Heart left ventricle (tissue), 16 donors: ENCODE data around the gene C2orf76. TPM values are rescaled to one million over a fixed set of nuclear protein-coding genes. Genes with fewer than 3 reads are reported as not detected.
"Not testable (repeated sequence)": the region's sequence is repeated elsewhere in the genome, so short reads cannot be mapped to it uniquely, and the experiment has no call there.

Experiments
- ATAC-seq, 4 donors: fragments of 200-7000 bp; cut with Tn5 transposase; one replicate each; pipeline ENCODE4 v1.9.1; 2020 to 2022; ENCODE audit warnings: moderate library complexity in 4 of 4, mild to moderate bottlenecking in 3 of 4, moderate number of reproducible peaks in 1 of 4
- DNase-seq, 5 donors: peaks; one replicate each; pipeline ENCODE4 v3.0.0-alpha.2; 2020
- H3K27ac ChIP-seq, 12 donors: fragments of 200-600 bp; sonication (generic) in 4 of 12; one replicate each; pipeline versions ENCODE4 v1.5.0 to v1.8.0; 2016 to 2022; ENCODE audit warnings: mild to moderate bottlenecking in 2 of 12
- H3K27me3 ChIP-seq, 9 donors: fragments of 200-600 bp; sonication (generic) in 2 of 9; one replicate each; pipeline versions ENCODE4 v1.5.1 to v1.8.0; 2016 to 2022; ENCODE audit warnings: mild to moderate bottlenecking in 3 of 9
- H3K36me3 ChIP-seq, 9 donors: fragments of 200-600 bp; sonication (generic) in 2 of 9; one replicate each; pipeline versions ENCODE4 v1.5.0 to v1.8.0; 2018 to 2022; ENCODE audit warnings: mild to moderate bottlenecking in 2 of 9
- H3K4me1 ChIP-seq, 12 donors: fragments of 200-600 bp; sonication (generic) in 4 of 12; one replicate each; pipeline versions ENCODE4 v1.5.0 to v1.8.0; 2016 to 2022; ENCODE audit warnings: mild to moderate bottlenecking in 3 of 12
- H3K4me3 ChIP-seq, 12 donors: fragments of 200-600 bp; sonication (generic) in 4 of 12; one replicate each; pipeline versions ENCODE4 v1.5.0 to v1.8.0; 2017 to 2022; ENCODE audit warnings: mild to moderate bottlenecking in 9 of 12, moderate library complexity in 4 of 12
- H3K9me3 ChIP-seq, 12 donors: fragments of 200-600 bp; sonication (generic) in 4 of 12; one replicate each; pipeline versions ENCODE4 v1.5.0 to v1.8.0; 2016 to 2022; ENCODE audit warnings: mild to moderate bottlenecking in 1 of 12
- CTCF ChIP-seq, 12 donors: fragments of 200-600 bp; sonication (generic) in 4 of 12; IDR thresholded peaks; one replicate each; pipeline versions ENCODE4 v1.5.0 to v1.8.0; 2018 to 2022; ENCODE audit warnings: antibody characterized with exemption in 12 of 12, mild to moderate bottlenecking in 5 of 12
- POLR2A ChIP-seq, 2 donors: fragments of 450-650 bp; IDR thresholded peaks; one replicate each; pipeline ENCODE4 v1.6.1; 2017; ENCODE audit warnings: antibody characterized with exemption in 2 of 2, mild to moderate bottlenecking in 2 of 2, moderate library complexity in 2 of 2
- WGBS, 4 donors: extraction: QIAGEN DNeasy Blood & Tissue Kit in 2 of 4; methylation state at CpG; one replicate each; pipeline versions ENCODE4 v1.1.5 to v1.1.7; 2013 to 2018; 5-methylcytosine and 5-hydroxymethylcytosine counted together
- intact Hi-C, 10 donors: fragments of 100-400 bp; cut with DNase I; formaldehyde crosslinking; loops; one replicate each; pipeline versions ENCODE4 v1.11.1 to v1.14.2; 2022
- polyA plus RNA-seq, 2 donors: library from polyadenylated mRNA; stranded (reverse); fragments of 200-250 nt; gene quantifications; one replicate each; pipeline ENCODE4 v1.2.3, GENCODE V29; 2013
- total RNA-seq, 9 donors: library from RNA; depleted of rRNA in 2 of 9; stranded (reverse); fragments of >200 nt in 2 of 9; fragmentation: NEBNext Ultra II Directional in 3 of 9; extraction: Animal tissue kit (Norgen Biotek cat#: 25700) in 3 of 9; gene quantifications; one replicate each; pipeline versions ENCODE4 v1.1.0 to v1.2.4, GENCODE V29; 2016 to 2023
- donor health status: ischemic (EF 13 %, LVEDD 7.1; RV severe dilation, severe dysfunction).
- donor health status: healthy with polysubstance abuse.
- donor health status: DM: no; HTN: yes; CAD: no.
- donor health status: DM: no; HTN: no; CAD: no.
- donor health status: ischemic (EF 25% LVEDD 6.9; RV normal size, moderate dysfunction).
- donor health status: ischemic (EF 25% LVEDD 5.7; RV mildly dilated, moderate dysfunction).
- donor health status: healthy.
- donor health status: DM: yes; HTN: yes; CAD: no.
- donor health status: ischemic (EF 35%, LVEDD 5.7; RV mildly dilated, moderate dysfunction).
- donor health status: nonischemic (EF 11% LVEDD 7.7; RV severe dilation, severe dysfunction).
- donor health status: DM: yes; HTN: yes; CAD: no.
- donor health status: PGD.
- donor health status: ischemic (EF 29% LVEDD 5.4; RV normal size, mild dysfunction).
- donor health status: nonischemic (EF 23%, LVEDD 6.1; RV moderate dilation, normal function).

C2orf76 gene
- total and polyA plus RNA-seq, 11 donors, result 1.7 to 13.8 (median 9.0) TPM

- DNase-seq (no peak), ATAC-seq (no peak)
- H3K36me3 ChIP-seq, result peaks cover 0 to 17% (median 12%) of the 10 kb centered on the region in 9 donors
- WGBS, 4 donors, result 91 to 96% (median 92%) methylated on average over 6 of the region's 6 CpGs
- intact Hi-C loops, result no loop called here
- H3K27me3 ChIP-seq, result no peaks in the 10 kb centered on the region
- H3K4me3 ChIP-seq, result no peak overlapping the region
- H3K9me3 ChIP-seq, result peaks cover 0 to 13% (median 1%) of the 10 kb centered on the region in 12 donors
- no peak overlapping the region for H3K27ac ChIP-seq
- H3K4me1 ChIP-seq, result no peaks in the 10 kb centered on the region
- TF ChIP-seq CTCF (IDR thresholded peaks at IDR 0.05) (no peak), POLR2A (IDR thresholded peaks at IDR 0.05) (no peak)
These were observed 11.9 kb upstream of the C2orf76 start for GRCh38 chr2:119378566-119378965.

DNA sequence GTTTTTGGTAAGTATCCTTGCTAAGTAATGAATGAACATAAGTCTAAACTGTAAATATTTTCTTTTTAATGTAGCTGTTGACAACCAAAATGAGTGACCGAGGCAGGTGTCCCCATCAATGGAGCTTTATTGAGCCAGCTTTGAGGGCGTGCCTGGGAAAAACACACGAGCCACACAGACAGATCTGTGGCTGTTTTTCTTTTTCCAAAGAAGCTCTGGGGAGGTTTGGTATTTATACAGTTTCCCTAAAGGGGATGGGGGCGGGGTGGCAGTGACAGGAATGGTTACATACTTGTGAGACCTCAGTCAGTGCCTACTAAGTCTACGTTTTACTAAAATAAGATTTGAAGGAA, 11.3 kb upstream of the C2orf76 start:
- Histone ChIP-seq H3K9me3 (peaks cover 0 to 15% (median 1%) of the 10 kb centered on the region in 12 donors), H3K4me3 (no peak overlapping the region), H3K36me3 (peaks cover under 1 to 23% (median 18%) of the 10 kb centered on the region in 9 donors), H3K27ac (no peak overlapping the region), H3K27me3 (no peaks in the 10 kb centered on the region), H3K4me1 (no peaks in the 10 kb centered on the region)
- ATAC-seq (no peak), DNase-seq (no peak)
- TF ChIP-seq POLR2A (IDR thresholded peaks at IDR 0.05), result no peak
- TF ChIP-seq CTCF (IDR thresholded peaks at IDR 0.05), result no peak
- WGBS, 4 donors, result 59 to 67% (median 63%) methylated on average over 5 of the region's 5 CpGs
- intact Hi-C loops, result no loop called here

- no peak overlapping the region for H3K4me3 ChIP-seq
- intact Hi-C loops, result no loop called here
- 85 to 92% (median 88%) methylated on average over 7 of the region's 7 CpGs for WGBS, 4 donors
- H3K36me3 ChIP-seq, result peaks cover 4 to 28% (median 23%) of the 10 kb centered on the region in 9 donors
- TF ChIP-seq CTCF (IDR thresholded peaks at IDR 0.05) (no peak), POLR2A (IDR thresholded peaks at IDR 0.05) (no peak)
- no peak overlapping the region for H3K27ac ChIP-seq
- ATAC-seq (no peak), DNase-seq (no peak)
- no peaks in the 10 kb centered on the region for H3K27me3 ChIP-seq
- no peaks in the 10 kb centered on the region for H3K4me1 ChIP-seq
- peaks cover 0 to 15% (median 1%) of the 10 kb centered on the region in 12 donors for H3K9me3 ChIP-seq
These were observed 10.8 kb upstream of the C2orf76 start for GRCh38 chr2:119377294-119377992.

DNA sequence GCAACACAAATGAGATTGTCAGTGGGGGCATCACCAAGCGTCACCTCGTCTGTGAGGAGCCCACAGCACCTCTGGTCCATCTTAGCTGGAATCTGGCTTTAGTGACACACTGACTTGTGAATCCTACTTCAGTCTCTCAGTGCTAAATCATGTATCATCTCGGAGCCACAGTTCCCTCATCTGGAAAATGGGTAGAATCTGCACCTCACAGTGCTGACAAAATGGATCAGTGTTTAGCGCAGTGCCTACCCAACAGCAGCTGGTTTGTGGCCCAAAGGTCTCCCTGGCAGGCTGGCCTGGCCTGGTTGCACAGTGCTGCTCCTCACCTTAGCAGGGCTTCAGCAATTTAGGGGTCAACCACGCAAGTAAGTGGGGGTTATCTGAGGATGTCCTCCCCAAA, 10.2 kb upstream of the C2orf76 start:
- no peaks in the 10 kb centered on the region for H3K27me3 ChIP-seq
- intact Hi-C loops, result no loop called here
- H3K4me3 ChIP-seq, result no peak overlapping the region
- no peak overlapping the region for H3K27ac ChIP-seq
- no peak for DNase-seq
- H3K9me3 ChIP-seq, result peaks cover 0 to 15% (median 1%) of the 10 kb centered on the region in 12 donors
- ATAC-seq, result no peak
- 93 to 98% (median 96%) methylated on average over 4 to 5 of the region's 5 CpGs for WGBS, 4 donors
- TF ChIP-seq POLR2A (IDR thresholded peaks at IDR 0.05) (no peak), CTCF (IDR thresholded peaks at IDR 0.05) (no peak)
- peaks cover 4 to 35% (median 29%) of the 10 kb centered on the region in 9 donors for H3K36me3 ChIP-seq
- peaks cover 0 to under 1% (median 0%) of the 10 kb centered on the region in 12 donors for H3K4me1 ChIP-seq

GRCh38 chr2:119376406-119376805, 9.8 kb upstream of the C2orf76 start:
- Histone ChIP-seq H3K36me3 (peaks cover 4 to 39% (median 33%) of the 10 kb centered on the region in 9 donors), H3K9me3 (peaks cover 0 to 15% (median 1%) of the 10 kb centered on the region in 12 donors)
- ATAC-seq, intact Hi-C loops, H3K27me3 ChIP-seq, H3K4me3 ChIP-seq, DNase-seq, H3K27ac ChIP-seq, H3K4me1 ChIP-seq: not testable (repeated sequence)
- WGBS, 4 donors, result 73 to 89% (median 87%) methylated on average over 6 of the region's 6 CpGs

DNA sequence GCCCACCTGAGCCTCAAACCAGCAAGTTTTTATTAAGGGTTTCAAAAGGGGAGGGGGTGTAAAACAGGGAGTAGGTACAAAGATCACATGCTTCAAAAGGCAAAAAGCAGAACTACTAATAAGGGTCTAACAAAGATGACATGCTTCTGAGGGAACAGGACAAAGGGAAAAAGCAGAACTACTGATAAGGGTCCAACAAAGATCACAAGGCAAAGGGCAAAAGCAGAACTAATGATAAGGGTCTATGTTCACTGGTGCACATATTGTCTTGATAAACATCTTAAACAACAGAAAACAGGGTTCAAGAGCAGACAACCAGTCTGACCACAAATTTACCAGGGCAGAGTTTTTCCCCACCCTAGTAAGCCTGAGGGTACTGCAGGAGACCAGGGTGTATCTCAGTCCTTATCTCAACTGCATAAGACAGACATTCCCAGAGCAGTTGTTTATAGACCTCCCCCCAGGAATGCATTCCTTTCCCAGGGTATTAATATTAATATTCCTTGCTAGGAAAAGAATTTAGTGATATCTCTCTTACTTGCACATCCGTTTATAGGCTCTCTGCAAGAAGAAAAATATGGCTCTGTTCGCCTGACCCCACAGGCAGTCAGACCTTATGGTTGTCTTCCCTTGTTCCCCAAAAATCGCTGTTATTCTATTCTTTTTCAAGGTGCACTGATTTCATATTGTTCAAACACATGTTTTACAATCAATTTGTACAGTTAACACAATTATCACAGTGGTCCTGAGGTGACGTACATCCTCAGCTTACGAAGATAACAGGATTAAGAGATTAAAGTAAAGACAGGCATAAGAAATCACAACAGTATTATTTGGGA, 7.5 kb upstream of the C2orf76 start:
- DNase-seq, H3K27ac ChIP-seq, H3K27me3 ChIP-seq, intact Hi-C loops, ATAC-seq, H3K4me3 ChIP-seq: not testable (repeated sequence)
- peaks cover 0 to 24% (median 8%) of the 10 kb centered on the region in 12 donors for H3K4me1 ChIP-seq
- WGBS, 4 donors, result 96 to 99% (median 97%) methylated on average over 5 of the region's 5 CpGs
- H3K9me3 ChIP-seq, result peaks cover 0 to 15% (median 1%) of the 10 kb centered on the region in 12 donors
- H3K36me3 ChIP-seq, result peaks cover 4 to 61% (median 55%) of the 10 kb centered on the region in 9 donors
